ENCODE measurements around the gene FHOD3. TPM values are rescaled to one million over a fixed set of nuclear protein-coding genes. Genes with fewer than 3 reads are reported as not detected.

FHOD3 gene
- total and polyA plus RNA-seq, 2 of the 8 experiments (the other 6 are each of a cell fraction or from before 2014, with no cell fraction given), result 9.7 to 10.5 TPM

DNA sequence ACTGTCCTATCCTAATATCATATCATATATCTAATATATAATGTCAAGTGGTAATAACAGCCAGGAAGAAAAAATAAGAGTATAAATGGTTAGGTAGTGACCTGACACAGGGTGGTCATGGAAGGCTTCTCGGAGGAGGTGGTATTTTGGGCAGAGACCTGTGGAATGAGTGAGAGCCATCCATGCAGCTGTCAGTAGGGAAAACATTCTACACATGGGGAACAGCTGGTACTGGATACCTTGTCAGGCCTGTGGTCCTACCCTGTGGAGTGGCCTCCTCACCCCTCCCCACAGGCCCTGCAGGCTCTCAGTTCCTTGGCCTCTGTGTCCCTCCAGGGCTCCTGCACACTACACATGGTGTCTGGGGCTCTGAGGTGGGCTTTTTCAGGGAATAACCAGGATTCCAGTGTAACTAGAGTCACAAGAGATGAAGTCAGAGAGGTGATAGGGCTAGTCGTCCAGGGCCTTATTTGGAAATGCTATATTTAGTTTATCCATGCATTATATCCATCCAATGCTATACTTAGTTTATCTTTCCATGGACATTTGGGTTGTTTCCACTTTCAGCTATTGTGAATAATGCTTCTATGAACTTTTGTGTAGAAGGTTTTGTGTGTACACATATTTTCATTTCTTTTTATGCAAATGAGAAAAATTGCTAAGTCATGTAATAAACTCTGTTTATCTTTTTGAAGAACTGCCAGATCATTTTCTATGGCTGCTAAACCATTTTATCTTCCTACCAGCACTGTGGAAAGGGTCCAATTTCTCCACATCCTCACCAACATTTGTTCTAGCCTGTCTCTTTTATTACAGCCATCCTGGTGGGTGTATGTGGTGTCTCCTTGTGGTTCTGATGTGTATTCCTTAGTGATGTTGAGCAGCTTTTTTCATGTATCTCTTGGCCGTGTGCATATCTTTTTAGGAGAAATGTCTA is 455.7 kb downstream of the FHOD3 start:
- FAIRE-seq, result no peak
- Histone ChIP-seq H3K9ac (replicated peaks in 1 of 4; ENCODE audit: extremely low read depth in 1 of 4, low read depth in 3 of 4, low read length in 3 of 4) (no peak overlapping the region), H4K20me1 (replicated peaks in 1 of 2; ENCODE audit: control insufficient read depth in 1 of 2, insufficient read depth in 2 of 2, low read length in 2 of 2) (no peaks in the 10 kb centered on the region), H3K18ac (ENCODE audit: extremely low read depth, low read length) (no peak overlapping the region), H2BK15ac (ENCODE audit: low read length) (no peak overlapping the region), H3K56ac (replicated peaks; ENCODE audit: insufficient read length, low read depth, low read length) (no peak overlapping the region), H3K27me3 (replicated peaks in 1 of 4; ENCODE audit: control insufficient read depth in 3 of 4, extremely low read depth in 1 of 4, insufficient read depth in 3 of 4, low read length in 3 of 4) (no peaks in the 10 kb centered on the region), H4K91ac (replicated peaks; ENCODE audit: insufficient read length, low read length) (no peak overlapping the region), H2BK120ac (replicated peaks; ENCODE audit: low read depth, low read length) (no peak overlapping the region), H3K36me3 (ENCODE audit: control insufficient read depth in 2 of 4, insufficient read depth in 4 of 4, low read length in 3 of 4) (no peaks in the 10 kb centered on the region), H3K14ac (ENCODE audit: insufficient read length) (no peak overlapping the region), H3K23me2 (ENCODE audit: low read depth, low read length) (no peaks in the 10 kb centered on the region; the same call in 1 of the 2 replicates), H3K4me2 (ENCODE audit: insufficient read depth in 1 of 2, low read depth in 2 of 2, low read length in 2 of 2) (no peak overlapping the region), H3K23ac (ENCODE audit: insufficient read length) (no peak overlapping the region), H4K8ac (ENCODE audit: extremely low read depth, insufficient read depth, low read length) (no peak overlapping the region), H2BK20ac (ENCODE audit: low read length) (no peak overlapping the region), H3K9me3 (ENCODE audit: insufficient read depth in 2 of 2, low read depth in 1 of 2, low read length in 1 of 2) (no peaks in the 10 kb centered on the region), H2AK5ac (ENCODE audit: low read depth, low read length) (no peak overlapping the region), H3K4ac (replicated peaks; ENCODE audit: insufficient read length, low read depth, low read length) (no peak overlapping the region), H3K79me1 (ENCODE audit: low read depth, low read length) (no peaks in the 10 kb centered on the region), H2BK5ac (ENCODE audit: low read depth, low read length) (no peak overlapping the region), H3K4me1 (replicated peaks in 1 of 4; ENCODE audit: control insufficient read depth in 3 of 4, insufficient read depth in 4 of 4, low read length in 3 of 4) (no peaks in the 10 kb centered on the region), H2AFZ (ENCODE audit: low read length) (no peak overlapping the region), H3K27ac (ENCODE audit: low read depth, low read length) (no peak overlapping the region), H2BK12ac (ENCODE audit: low read depth, low read length) (no peak overlapping the region), H4K5ac (ENCODE audit: insufficient read length, low read depth, low read length) (no peak overlapping the region), H3K4me3 (ENCODE audit: extremely low read depth in 1 of 4, insufficient read depth in 2 of 4, low read depth in 3 of 4, low read length in 4 of 4) (no peak overlapping the region), H3K79me2 (ENCODE audit: control insufficient read depth in 1 of 2, insufficient read depth in 2 of 2, low read length in 2 of 2) (no peaks in the 10 kb centered on the region)
- DNase-seq (ENCODE audit: low read depth in 1 of 2, low spot score in 2 of 2), result no peak
- no peak for TF ChIP-seq POLR2AphosphoS5 (IDR thresholded peaks at IDR 0.05; ENCODE audit: low read depth, low read length)
- TF ChIP-seq SRF (IDR thresholded peaks at IDR 0.05; ENCODE audit: low read depth, low read length), result no peak
- CTCF ChIA-PET (ENCODE audit: partially characterized antibody), result interaction anchor here (0.9 to 1.7 kb wide), 3 partner anchors 65 to 122 kb away, joined by 3 to 5 read pairs (median 3); no protein-coding TSS in a partner anchor
- 94% methylated on average over 3 of the region's 3 CpGs; no CpG with 5 or more reads in 1 of the 2 experiments for WGBS, 2 experiments (ENCODE audit: extremely low coverage in 1 of 2, insufficient coverage in 1 of 2, insufficient read length in 1 of 2, insufficient replicate concordance in 2 of 2, low coverage in 1 of 2, low lambda C conversion rate in 2 of 2, missing lambda C conversion rate in 1 of 2)
- POLR2A ChIA-PET (ENCODE audit: partially characterized antibody), result no interaction called here
